Activated T-helper 2 cell treated with anti-CD3 and anti-CD28 coated beads, Interferon-gamma antibody, Interleukin-2, Interleukin-4, amounts not matched to agents 10 μg/mL and 5 μg/mL and 100 μg/mL, durations not matched to agents 14 hours and 24 hours and 36 hours (primary cell): ENCODE data around the gene MMS19. TPM values are rescaled to one million over a fixed set of nuclear protein-coding genes. Genes with fewer than 3 reads are reported as not detected.

Experiments
- DNase-seq: peaks from one replicate; pipeline ENCODE4 v3.0.0; 2021; ENCODE audit warnings: low spot score
- H3K27ac Mint-ChIP-seq: one replicate; pipeline ENCODE4 v1.8.0; 2021; ENCODE audit warnings: mixed read lengths
- H3K27me3 Mint-ChIP-seq: one replicate; pipeline ENCODE4 v1.8.0; 2021; ENCODE audit warnings: low read depth, mixed read lengths
- H3K36me3 Mint-ChIP-seq: one replicate; pipeline ENCODE4 v1.8.0; 2021; ENCODE audit warnings: low read depth, mixed read lengths
- H3K4me1 Mint-ChIP-seq: one replicate; pipeline ENCODE4 v1.8.0; 2021; ENCODE audit warnings: low read depth, mixed read lengths
- H3K4me3 Mint-ChIP-seq: one replicate; pipeline ENCODE4 v1.8.0; 2021; ENCODE audit warnings: low read depth, mild to moderate bottlenecking, moderate library complexity, mixed read lengths
- H3K9me3 Mint-ChIP-seq: one replicate; pipeline ENCODE4 v1.8.0; 2021; ENCODE audit warnings: mixed read lengths
- intact Hi-C: fragments of 100-400 bp; cut with micrococcal nuclease; formaldehyde crosslinking; loops from one replicate; pipeline ENCODE4 v1.15.1; 2023
- total RNA-seq: library from RNA; stranded (reverse); gene quantifications from 2 replicates; pipeline ENCODE4 v1.2.3, GENCODE V29; 2022

Gene MMS19
- total RNA-seq, 1 donor from 2014 or later: 106 TPM

GRCh38 chr10:97408496-97408992 is 89.7 kb downstream of the MMS19 start:
- no peaks in the 10 kb centered on the region for H3K27me3 Mint-ChIP-seq
- no peaks in the 10 kb centered on the region for H3K9me3 Mint-ChIP-seq
- intact Hi-C loops: no loop called here
- DNase-seq: no peak
- no peak overlapping the region for H3K27ac Mint-ChIP-seq
- H3K4me1 Mint-ChIP-seq: peaks cover 24% of the 10 kb centered on the region
- peaks cover 3% of the 10 kb centered on the region for H3K36me3 Mint-ChIP-seq
- H3K4me3 Mint-ChIP-seq: no peak overlapping the region

Other genes starting within 250 kb of the MMS19 start
- 25.3 and 29.9 TPM in 2 replicates for gene ARHGAP19, start 205.8 kb downstream of the MMS19 start, total RNA-seq
- 2.9 and 3.4 TPM in 2 replicates for gene FRAT1, start 179.2 kb downstream of the MMS19 start, total RNA-seq
- gene FRAT2, start 163.7 kb downstream of the MMS19 start, total RNA-seq: 10.4 and 10.6 TPM in 2 replicates
- gene RRP12, start 97.1 kb downstream of the MMS19 start, total RNA-seq: 69.8 and 70.1 TPM in 2 replicates
- 877 and 885 TPM in 2 replicates for gene PGAM1, start 72.2 kb downstream of the MMS19 start, total RNA-seq
- 49.9 and 53.4 TPM in 2 replicates for gene EXOSC1, start 52.4 kb downstream of the MMS19 start, total RNA-seq
- 41.4 and 52.9 TPM in 2 replicates for gene ZDHHC16, start 52.2 kb downstream of the MMS19 start, total RNA-seq
- gene UBTD1, start 502 bp upstream of the MMS19 start, total RNA-seq: 1.6 and 1.8 TPM in 2 replicates
- gene ANKRD2, start 74.4 kb upstream of the MMS19 start, total RNA-seq: 0.18 and 0.57 TPM in 2 replicates
- gene HOGA1, start 86.0 kb upstream of the MMS19 start, total RNA-seq: not detected in 2 replicates
- gene C10orf62, start 91.3 kb upstream of the MMS19 start, total RNA-seq: not detected in 2 replicates
- 1.8 and 2.9 TPM in 2 replicates for gene MORN4, start 135.1 kb upstream of the MMS19 start, total RNA-seq
- gene PI4K2A, start 142.2 kb upstream of the MMS19 start, total RNA-seq: 15.8 and 17.4 TPM in 2 replicates
- 2.3 and 2.4 TPM in 2 replicates for gene AVPI1, start 188.8 kb upstream of the MMS19 start, total RNA-seq
- gene MARVELD1, start 215.3 kb upstream of the MMS19 start, total RNA-seq: 5.6 and 6.5 TPM in 2 replicates
- gene ZFYVE27, start 238.7 kb upstream of the MMS19 start, total RNA-seq: 35.0 and 40.2 TPM in 2 replicates